GM12872 (cell line): ENCODE measurements around the gene SMU1.

Source experiments
- CTCF ChIP-seq: IDR thresholded peaks from 3 replicates; pipeline ENCODE4 v1.5.1; 2011; ENCODE audit warnings: low read depth, mild to moderate bottlenecking, low read length, moderate library complexity; ENCODE audit not compliant: insufficient read depth

The SMU1 gene

DNA sequence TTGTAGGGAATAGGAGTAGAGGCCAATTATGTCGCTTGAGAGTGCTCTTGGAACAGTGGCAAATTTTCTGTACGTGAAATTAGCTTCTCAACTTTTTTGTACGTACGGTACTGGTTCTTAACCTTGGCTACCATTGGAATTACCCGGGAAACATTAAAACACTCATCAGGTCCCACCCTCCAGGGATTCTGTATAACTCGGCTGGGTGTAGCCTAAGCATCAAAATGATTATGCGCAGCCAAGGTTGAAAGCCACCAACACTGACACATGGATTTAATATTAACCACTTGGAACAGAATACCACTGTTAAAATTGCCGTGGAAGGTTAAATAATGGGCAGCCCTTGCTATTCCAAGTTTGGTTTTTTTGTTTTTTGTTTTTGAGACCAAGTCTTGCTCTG, 34.0 kb downstream of the SMU1 start:
- no peak for TF ChIP-seq CTCF

DNA sequence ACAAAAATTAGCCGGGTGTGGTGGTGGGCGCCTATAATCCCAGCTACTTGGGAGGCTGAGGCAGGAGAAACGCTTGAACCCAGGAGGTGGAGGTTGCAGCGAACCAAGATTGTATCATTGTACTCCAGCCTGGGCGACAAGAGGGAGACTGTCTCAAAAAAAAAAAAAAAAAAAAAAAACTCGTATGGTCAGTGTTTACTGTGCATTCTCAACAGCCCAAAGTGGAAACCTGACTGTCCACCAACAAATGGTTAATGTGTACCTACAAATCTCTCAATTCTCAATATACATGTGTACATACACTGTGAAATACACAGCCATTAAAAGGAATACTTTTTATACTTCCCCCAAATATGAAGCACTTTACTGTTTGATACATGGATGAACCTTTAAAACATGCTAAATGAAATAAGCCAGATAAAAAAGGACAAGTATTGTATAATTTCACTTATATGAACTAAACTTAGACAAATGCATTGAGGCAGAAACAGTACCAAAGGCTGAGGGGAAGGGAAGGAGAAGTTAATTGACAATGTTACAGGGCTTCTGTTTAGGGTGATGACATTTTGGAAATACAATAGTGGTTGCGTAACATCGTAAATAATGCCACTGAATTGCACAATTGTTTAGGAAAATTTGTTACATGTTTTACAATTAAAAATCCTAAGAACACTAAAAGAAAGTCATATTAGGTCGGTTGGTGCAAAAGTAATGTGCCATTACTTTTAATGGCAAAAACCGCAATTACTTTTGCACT, 34.9 kb downstream of the SMU1 start:
- no peak for TF ChIP-seq CTCF

DNA sequence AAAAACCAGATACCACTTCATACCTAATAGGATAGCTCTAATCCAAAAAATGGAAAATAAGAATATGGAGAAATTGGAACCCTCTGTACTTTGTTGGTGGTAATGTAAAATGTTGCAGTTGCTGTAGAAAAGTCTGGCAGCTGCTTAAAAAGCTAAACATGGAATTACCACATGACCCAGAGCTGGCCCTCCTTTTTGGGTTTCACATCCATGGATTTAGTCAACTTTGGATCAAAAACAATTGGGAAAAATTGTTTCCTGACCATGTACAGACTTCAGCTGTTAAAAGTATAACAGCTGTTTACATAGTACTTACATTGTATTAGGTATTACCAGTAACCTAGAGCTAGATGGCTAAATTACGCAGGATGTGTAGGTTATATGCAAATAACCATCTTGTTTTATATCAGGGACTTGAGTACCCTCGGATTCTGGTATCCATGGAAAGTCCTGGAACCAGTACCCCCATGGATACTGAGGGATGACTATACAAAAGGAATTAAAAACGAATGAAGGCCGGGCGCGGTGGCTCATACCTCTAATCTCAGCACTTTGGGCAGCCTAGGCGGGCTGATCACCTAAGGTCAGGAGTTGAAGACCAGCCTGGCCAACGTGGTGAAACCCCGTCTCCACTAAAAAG, 35.6 kb downstream of the SMU1 start:
- TF ChIP-seq CTCF, result no peak

- TF ChIP-seq CTCF, result no peak
Measured at GRCh38 chr9:33032865-33033264, 43.6 kb downstream of the SMU1 start.

- no peak for TF ChIP-seq CTCF
Measured at GRCh38 chr9:33032292-33032691, 44.2 kb downstream of the SMU1 start.

DNA sequence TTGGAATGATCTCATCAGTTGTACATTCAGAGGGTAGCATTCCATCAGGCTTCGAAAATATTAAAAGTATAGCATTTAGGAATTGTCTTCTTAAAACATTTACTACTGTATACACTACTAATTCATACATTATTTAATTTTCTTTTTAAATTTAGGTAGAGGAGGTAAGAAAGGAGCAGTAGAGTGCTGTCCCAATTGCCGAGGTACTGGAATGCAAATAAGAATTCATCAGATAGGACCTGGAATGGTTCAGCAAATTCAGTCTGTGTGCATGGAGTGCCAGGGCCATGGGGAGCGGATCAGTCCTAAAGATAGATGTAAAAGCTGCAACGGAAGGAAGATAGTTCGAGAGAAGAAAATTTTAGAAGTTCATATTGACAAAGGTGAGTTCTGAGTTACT, 46.2 kb downstream of the SMU1 start:
- no peak for TF ChIP-seq CTCF

DNA sequence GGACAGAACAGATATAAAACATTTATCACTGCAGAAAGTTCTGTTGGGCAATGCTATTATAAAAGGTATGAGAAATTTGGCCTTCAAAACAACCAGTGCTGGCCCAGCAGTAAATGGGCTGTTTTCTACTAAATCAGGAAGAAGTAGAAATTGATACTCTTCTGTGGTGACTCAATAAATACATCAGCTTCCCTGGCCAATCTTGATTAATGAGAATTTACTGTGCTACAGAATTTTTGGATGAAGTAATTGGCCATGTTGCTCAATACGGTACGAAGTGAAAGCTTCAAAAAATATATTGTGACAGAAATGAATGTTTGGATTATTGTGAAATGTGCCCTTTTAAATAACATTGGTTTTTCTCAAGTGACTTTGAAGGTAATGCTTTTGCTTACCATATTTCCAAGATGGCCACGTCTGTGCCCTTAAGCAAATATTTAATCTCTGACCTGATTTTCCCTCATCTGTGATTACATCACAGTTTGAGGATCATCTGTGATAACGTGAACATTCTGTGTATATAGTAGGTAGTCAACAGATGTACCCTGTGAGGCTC, 47.2 kb downstream of the SMU1 start:
- no peak for TF ChIP-seq CTCF
